ENCODE data around the gene NTNG1. TPM values are rescaled to one million over a fixed set of nuclear protein-coding genes. Genes with fewer than 3 reads are reported as not detected.

NTNG1 gene
- polyA plus RNA-seq, 3 donors = 0.07 to 0.79 (median 0.43) TPM

DNA sequence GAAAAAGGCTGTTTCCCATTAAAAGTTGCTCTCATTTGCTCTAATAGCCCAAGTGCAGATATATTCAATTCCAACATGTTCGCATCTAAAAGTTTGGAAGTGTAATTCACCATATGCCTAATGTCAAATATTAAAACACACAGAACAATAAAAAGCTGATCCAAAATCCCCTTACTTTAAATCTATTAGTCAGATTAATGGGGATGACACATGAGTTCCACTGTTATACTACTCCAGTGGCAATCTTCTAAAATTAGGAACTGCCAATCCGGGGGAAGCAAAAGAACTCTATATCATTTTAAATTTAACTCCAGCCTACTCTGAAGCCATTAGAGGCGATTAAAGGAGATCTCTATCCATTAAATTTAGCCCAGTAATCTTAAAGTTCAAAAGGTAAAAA is 317.1 kb downstream of the NTNG1 start:
- H3K27ac ChIP-seq (ENCODE audit: low read depth, low read length) = no peak overlapping the region
- WGBS, 3 donors = 65 to 76% (median 75%) methylated on average over 3 of the region's 3 CpGs

DNA sequence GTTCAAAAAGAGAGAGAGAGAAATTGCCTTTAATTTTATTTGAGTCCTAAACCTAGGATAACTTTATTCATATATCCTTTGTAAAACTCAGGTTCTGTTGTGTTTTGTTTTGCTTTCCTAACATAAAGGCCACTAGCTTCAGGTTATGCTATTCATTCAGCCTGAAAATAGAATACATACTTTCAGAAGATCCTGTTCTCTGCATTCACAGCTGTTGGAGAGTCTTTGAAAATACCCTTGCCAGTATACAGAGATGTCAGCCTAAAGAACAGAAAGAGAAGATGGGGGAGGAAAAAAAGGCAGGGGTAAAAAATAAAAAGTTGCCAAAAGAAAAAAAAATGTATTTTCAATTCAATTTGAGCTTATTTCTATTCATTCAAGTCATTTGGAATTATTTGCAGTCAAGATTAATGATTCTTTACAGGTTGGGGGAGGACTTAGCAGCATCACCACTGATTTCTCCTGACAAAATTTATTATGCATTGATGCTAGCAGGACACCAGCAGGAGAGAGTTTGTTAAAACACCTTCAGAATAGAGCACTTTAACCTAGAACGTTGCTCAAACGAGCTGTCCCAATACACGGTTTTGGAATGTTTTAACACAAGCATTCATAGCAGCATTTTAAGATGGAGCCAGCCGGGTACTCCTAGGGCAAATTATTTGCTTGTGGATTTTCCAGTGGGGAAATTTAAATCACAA is 318.5 kb downstream of the NTNG1 start:
- no peak overlapping the region for H3K27ac ChIP-seq (ENCODE audit: low read depth, low read length)
- WGBS, 3 donors = 52 to 76% (median 75%) methylated on average over 4 of the region's 4 CpGs

DNA sequence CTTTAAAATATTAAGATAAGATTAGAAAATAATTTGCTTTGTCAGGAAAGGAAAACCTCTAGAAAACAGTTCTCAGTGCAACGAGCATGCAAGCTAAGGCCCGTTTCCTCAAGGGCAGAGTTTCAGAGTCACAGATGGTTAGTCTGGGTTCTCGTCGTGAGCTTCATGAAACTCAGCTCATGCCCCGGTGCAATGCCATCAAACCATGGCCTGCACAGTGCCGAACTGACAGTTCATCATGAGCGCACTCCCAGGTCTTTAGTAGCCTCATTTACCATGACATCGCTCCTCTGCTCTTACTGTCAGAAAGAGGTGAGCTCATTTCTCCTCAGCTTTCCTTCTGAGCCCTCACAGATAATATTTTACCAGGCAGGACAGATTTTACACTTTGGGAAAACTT is 319.2 kb downstream of the NTNG1 start:
- WGBS, 3 donors = 76 to 87% (median 86%) methylated on average over 8 of the region's 8 CpGs
- no peak overlapping the region for H3K27ac ChIP-seq (ENCODE audit: low read depth, low read length)

DNA sequence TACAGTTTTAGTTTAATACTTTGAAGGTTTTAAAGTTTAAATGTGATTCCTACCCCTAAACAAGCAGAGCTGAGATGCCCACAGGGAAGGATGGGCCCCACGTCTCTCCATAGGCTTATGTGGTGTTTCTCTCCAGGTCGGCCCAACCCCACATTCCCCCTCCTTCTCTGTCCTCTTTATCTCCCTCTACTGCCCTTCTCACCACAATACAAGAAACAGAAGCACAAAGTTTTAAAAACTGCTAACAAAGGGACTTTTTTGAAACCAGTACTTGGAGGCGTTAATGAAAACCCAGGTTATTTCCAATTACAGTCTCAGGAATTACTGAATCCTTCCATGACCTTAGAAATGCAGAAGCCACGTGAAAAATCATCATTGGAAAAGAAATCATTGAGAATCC is 324.0 kb downstream of the NTNG1 start:
- no peak overlapping the region for H3K27ac ChIP-seq (ENCODE audit: low read depth, low read length)
- 64 to 76% (median 70%) methylated on average over 4 of the region's 4 CpGs for WGBS, 3 donors

DNA sequence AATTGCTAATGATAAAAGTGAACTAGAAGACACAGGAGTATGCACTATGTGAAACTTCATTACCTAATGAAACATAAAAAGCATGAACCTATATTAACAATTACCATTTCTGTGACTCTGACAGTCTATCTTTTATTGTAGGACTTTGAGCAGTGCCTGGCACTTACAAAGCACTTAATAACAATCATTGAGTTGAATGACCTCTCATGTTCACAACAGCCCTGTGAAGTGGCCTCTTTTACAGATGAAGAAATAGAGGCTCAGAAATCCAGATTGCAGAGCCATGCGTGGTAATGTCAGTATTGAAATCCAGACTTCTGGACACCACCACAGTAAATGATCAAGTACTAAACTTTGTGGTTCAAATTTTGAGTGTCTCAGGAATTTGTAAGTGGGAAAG is 326.4 kb downstream of the NTNG1 start:
- H3K27ac ChIP-seq (ENCODE audit: low read depth, low read length) = no peak overlapping the region
- 76 to 95% (median 88%) methylated on average over 1 of the region's 1 CpG for WGBS, 3 donors

DNA sequence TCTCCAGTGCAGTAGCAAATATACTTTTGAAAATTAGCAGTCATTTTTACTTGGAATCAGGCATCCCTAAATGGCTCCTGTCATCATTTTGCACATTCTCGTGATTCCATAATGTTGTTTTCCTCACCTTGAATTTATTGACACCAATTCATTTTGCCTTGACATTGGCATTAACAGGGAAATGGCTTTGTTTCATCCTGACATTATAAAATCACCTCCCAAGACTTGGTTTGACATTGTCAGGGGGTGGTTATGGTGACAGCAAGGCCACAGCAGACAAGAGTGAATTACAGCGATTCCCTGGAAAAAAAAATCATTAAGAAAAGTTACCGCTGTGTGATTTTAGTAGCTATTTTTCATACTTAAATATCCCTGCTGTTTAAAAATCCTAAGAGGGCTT is 327.0 kb downstream of the NTNG1 start:
- WGBS, 3 donors = 72 to 95% (median 78%) methylated on average over 3 of the region's 3 CpGs
- no peak overlapping the region for H3K27ac ChIP-seq (ENCODE audit: low read depth, low read length)

DNA sequence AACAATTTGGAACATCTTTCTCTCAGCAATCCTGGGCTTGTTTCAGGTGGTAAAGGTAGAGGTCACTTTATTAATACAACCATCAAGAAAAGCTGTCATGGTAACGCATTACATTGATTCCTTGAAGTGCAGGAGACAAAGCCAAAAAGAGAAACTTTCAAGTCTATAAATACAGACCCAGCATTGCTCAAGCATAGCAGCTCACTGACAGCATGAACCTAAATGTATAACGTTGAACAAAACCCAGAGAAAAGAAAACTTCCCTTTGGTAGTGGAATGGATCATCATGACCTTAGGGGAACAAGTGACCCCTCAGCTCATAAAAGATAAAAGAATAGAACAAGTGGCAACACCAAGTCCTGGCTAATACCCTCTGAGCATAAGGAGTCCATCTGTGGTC is 332.2 kb downstream of the NTNG1 start:
- WGBS, 3 donors = 60 to 81% (median 74%) methylated on average over 2 of the region's 2 CpGs
- H3K27ac ChIP-seq (ENCODE audit: low read depth, low read length) = no peak overlapping the region

DNA sequence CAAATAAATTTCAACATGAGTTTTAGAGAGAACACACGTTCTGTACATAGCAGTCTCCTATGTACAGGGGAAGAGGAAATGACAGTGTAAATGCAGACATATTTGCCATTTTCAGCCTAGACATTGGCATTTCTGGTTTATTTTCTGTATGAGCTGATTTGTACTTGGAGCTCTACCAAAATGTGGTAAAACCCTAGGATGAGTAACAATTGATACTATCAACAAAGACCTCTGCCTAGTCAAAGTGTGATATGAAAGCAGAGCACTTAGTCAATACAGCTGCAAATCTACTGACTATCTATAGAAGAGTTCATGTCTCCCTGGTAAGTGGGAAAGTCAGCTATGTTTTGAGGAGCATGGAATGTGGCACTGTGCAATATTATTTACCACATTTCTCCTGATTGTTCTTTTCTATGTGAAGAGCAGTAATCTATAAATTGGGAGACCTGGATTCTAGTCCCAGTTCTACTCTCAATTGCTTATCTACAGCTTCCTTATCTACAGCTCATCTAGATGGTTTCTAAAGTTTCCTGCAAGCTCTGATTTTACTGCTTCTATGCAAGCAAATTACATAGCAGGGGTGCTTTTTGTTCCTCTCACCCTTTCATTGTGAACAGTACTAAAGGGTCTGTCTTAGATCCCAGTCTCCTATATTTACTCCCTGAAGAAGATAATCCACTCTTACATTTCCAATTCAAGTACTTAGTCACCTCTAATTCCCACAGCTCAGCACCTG is 334.2 kb downstream of the NTNG1 start:
- H3K27ac ChIP-seq (ENCODE audit: low read depth, low read length) = no peak overlapping the region
- 32 to 36% (median 35%) methylated on average over 1 of the region's 1 CpG for WGBS, 3 donors

DNA sequence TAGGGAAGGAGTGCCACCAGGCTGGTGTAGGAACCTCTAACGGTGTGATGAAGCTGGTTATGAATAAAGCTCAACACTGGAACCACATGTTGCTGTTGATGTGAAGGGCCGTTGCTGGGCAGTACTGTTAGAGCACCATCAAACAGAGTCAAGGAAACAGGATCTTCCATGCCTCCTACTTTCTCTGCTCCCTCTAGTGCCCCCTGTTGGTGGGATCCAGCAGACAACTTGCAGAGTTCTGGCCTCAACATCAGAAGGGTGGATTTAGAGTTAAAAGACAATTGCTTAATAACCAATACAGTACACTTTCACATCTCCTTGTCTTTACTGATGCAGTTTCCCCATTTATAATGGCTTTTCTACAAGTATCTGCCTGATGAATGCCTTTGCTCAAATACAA is 336.4 kb downstream of the NTNG1 start:
- 93 to 96% (median 94%) methylated on average over 2 of the region's 2 CpGs for WGBS, 3 donors

DNA sequence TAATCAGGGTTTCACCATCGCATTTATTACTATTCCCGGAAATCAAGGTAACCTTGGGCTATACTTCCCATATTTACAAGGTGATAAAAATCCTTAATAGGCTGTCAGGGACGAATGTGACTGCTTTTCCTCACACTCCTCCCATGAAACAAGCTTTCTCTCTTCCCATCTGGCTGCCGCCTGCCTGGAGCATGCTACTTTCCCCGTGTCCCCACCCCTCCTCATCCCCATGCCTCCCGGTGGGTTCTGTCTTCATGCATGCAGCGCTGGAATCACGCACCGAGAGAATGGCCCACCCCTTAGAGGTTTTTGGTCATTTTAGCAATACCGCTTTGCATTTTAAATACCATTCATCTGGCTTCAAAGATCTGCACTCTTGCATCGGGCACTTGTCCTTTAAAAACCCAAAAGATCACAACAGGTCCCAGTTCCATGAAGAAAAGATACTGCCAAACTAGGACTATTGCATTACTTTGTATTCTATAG is 339.1 kb downstream of the NTNG1 start:
- WGBS, 3 donors = 46 to 76% (median 59%) methylated on average over 11 of the region's 11 CpGs
- H3K27ac ChIP-seq (ENCODE audit: low read depth, low read length) = no peak overlapping the region

More for the DNA sequence above, 336.4 kb downstream of the NTNG1 start:
- H3K27ac ChIP-seq (ENCODE audit: low read depth, low read length) = no peak overlapping the region

DNA sequence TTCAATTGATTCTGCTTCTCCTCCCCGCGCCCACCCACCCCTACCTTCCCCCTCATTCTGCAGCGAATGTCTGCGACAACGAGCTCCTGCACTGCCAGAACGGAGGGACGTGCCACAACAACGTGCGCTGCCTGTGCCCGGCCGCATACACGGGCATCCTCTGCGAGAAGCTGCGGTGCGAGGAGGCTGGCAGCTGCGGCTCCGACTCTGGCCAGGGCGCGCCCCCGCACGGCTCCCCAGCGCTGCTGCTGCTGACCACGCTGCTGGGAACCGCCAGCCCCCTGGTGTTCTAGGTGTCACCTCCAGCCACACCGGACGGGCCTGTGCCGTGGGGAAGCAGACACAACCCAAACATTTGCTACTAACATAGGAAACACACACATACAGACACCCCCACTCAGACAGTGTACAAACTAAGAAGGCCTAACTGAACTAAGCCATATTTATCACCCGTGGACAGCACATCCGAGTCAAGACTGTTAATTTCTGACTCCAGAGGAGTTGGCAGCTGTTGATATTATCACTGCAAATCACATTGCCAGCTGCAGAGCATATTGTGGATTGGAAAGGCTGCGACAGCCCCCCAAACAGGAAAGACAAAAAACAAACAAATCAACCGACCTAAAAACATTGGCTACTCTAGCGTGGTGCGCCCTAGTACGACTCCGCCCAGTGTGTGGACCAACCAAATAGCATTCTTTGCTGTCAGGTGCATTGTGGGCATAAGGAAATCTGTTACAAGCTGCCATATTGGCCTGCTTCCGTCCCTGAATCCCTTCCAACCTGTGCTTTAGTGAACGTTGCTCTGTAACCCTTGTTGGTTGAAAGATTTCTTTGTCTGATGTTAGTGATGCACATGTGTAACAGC is 339.9 kb downstream of the NTNG1 start:
- 21 to 35% (median 32%) methylated on average over 37 of the region's 37 CpGs for WGBS, 3 donors
- H3K27ac ChIP-seq (ENCODE audit: low read depth, low read length) = no peak overlapping the region

DNA sequence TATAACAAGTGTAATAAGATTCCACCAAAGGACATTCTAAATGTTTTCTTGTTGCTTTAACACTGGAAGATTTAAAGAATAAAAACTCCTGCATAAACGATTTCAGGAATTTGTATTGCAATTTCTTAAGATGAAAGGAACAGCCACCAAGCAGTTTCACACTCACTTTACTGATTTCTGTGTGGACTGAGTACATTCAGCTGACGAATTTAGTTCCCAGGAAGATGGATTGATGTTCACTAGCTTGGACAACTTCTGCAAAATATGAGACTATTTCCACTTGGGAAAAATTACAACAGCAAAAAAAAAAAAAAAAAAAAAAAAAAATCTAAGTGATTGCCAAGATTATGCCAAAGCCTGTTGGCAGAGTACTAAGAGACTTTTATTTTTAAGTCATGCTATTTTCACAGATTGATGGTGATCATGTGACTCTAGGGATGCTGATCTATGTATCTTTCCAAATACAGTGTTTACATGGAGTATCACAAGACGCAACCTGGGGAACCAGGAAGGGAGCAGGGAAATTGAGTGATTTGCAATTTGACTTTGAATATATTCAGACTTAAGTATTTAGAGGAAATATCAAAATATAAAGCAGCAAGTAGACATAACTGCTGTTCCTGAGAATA is 341.0 kb downstream of the NTNG1 start:
- no peak overlapping the region for H3K27ac ChIP-seq (ENCODE audit: low read depth, low read length)
- WGBS, 3 donors = 29 to 71% (median 34%) methylated on average over 3 of the region's 3 CpGs

DNA sequence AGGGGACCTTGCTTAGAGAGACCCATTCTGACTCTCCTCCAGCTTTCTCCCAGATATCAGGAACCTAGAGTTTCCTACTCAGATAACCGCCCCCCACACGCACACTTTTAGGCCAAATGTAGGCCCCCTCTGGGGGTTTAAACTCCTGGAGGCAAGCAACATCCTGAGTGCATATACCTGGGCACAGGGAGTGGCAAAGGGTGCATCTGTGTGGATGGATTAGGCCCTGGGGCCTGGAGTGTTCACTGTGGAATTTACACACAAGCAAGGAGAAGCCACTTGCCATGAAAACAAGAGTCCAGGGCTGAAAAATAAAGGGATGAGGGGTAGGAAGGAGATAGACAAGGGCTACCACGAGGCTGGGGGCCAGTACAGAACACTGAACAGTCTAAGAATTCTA is 343.1 kb downstream of the NTNG1 start:
- WGBS, 3 donors = 57 to 78% (median 69%) methylated on average over 3 of the region's 3 CpGs
- no peak overlapping the region for H3K27ac ChIP-seq (ENCODE audit: low read depth, low read length)

DNA sequence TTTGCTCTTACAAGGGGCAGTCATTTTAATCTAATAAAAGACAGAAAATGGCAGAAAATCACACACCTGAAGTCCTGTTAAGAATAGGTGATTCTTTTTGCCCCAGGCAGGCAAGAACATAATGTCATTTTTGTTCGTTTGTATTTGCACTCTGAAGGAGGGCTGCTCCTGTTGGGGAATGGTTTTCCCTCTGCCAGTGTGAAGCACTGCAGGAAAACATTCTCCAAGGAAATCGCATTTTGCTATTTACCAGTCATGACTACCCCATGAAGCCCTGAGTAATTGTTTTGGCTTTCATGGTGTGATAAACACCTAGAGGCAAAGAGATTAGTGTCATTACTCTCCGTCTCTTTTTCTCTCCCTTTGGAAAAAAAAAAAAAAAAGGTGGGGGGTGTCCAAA is 345.5 kb downstream of the NTNG1 start:
- WGBS, 3 donors = 31 to 58% (median 56%) methylated on average over 3 of the region's 3 CpGs

DNA sequence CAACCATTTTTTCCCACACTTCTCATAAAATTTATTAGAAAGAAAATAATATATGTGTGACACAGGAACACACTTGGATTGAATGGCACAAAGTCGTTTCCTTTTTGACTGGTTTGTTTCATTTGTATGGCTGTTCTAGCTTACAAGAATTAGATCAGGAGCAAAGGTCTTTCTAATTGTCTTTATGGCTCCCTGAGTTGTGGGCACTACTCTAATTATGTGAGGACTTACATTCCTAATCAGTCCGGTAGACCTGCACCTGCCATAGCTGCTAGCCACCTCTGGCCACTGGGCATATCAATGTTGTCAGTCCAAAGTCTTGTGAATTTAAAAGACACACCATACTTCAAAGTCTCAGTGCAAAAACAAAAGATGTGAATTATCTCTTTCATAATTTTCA is 346.7 kb downstream of the NTNG1 start:
- no peak overlapping the region for H3K27ac ChIP-seq (ENCODE audit: low read depth, low read length)
- 22 to 66% (median 31%) methylated on average over 2 of the region's 2 CpGs for WGBS, 3 donors

More for the DNA sequence above, 345.5 kb downstream of the NTNG1 start:
- no peak overlapping the region for H3K27ac ChIP-seq (ENCODE audit: low read depth, low read length)

DNA sequence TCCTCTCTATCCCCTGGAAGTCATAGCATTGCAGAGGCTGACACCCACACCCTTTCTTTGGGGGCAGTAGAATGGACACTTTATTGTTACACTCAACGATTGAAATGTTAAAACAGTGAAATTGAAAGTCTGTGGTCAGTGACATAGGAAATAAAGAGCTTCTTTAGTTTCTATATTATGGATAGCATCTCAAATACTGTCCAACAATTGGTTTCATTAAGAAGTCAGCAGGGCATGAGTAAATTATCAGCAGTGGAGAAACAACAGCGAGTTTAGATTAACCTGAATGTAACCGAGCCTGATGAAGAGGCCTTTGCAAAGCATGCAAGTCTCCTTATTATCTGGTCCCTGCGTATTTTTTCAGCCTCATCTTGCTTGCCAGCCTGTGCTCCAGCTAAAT is 350.7 kb downstream of the NTNG1 start:
- 70 to 89% (median 82%) methylated on average over 4 of the region's 4 CpGs for WGBS, 3 donors

DNA sequence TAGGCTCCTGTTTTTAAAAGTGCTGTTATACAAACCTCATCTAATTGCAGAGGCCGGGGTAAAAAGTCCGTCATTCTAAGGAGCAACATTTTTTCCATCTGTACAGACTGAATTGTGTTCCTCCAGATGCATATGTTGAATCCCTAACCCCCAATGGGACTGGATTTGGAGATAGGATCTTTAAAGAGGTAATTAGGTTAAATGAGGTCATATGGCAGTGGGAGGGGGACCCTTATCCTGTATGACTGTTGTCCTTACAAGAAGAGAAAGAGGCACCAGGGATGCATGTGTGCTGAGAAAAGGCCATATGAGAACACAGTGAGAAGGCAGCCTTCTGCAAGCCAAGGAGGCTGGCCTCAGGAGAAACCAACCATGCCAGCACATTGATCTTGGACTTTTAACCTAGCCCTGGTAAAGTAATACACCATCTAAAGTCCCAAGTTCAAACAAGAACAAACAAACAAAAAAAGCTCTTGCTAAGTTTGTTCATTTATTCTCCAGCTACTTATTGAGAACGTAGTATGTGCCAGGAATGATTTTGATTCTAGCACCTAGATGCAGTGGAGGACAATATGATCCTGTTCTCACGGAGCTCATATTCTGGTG is 352.4 kb downstream of the NTNG1 start:
- WGBS, 3 donors = 78 to 90% (median 89%) methylated on average over 4 of the region's 4 CpGs
- no peak overlapping the region for H3K27ac ChIP-seq (ENCODE audit: low read depth, low read length)

More for the DNA sequence above, 350.7 kb downstream of the NTNG1 start:
- H3K27ac ChIP-seq (ENCODE audit: low read depth, low read length) = no peak overlapping the region

DNA sequence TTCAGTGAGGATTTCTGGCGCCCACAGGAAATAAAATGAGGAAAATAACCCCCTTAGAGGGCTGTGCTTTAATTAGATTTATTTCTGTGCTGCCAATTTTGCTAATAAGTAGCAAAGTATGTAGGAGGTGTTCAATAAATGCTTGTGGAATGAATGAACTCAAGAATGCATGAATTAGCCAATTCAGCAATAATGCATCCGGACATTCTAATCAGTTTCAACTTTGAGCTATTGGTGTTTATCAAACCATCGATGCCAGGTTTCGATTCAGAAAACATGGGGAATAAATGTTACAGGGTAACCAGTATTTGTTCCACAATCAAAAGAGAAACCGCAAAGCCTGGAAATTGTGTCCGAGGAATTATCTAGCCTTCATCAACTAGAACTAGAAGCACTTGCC is 353.2 kb downstream of the NTNG1 start:
- 78 to 93% (median 90%) methylated on average over 6 of the region's 6 CpGs for WGBS, 3 donors
- no peak overlapping the region for H3K27ac ChIP-seq (ENCODE audit: low read depth, low read length)

Data from adipose tissue (tissue), 3 donors.